ENCODE data around the gene BRIP1.

DNA sequence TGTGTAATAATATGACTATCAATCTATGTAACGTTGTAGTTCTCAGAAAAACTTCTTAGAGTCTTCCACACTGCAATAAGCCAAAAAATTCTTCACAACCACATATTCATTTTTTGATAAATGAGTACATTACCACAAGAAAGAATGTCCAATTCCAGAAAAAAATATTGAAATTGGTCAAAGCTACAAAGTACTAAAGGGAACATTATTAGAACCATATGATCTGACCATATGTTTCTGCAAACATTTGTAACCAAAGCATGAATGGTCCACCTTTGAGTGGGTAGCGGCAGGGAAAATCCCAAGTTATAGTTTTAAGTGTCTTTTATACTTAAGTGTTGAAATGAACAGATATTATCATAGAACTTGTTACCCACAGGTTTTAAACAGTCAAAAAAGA is 200.6 kb downstream of the BRIP1 start:
- TF ChIP-seq CTCF (IDR thresholded peaks at IDR 0.05), result no peak
- TF ChIP-seq ESRRA (CRISPR knock-in tag; IDR thresholded peaks at IDR 0.05; ENCODE audit: borderline replicate concordance), result no peak
- TF ChIP-seq ZBTB43 (CRISPR knock-in tag; IDR thresholded peaks at IDR 0.05), result no peak
- TF ChIP-seq NFE2L1 (CRISPR knock-in tag; IDR thresholded peaks at IDR 0.05), result no peak
- TF ChIP-seq NR1H2 (CRISPR knock-in tag; IDR thresholded peaks at IDR 0.05), result no peak
- no peak for TF ChIP-seq ZNF396 (CRISPR knock-in tag; IDR thresholded peaks at IDR 0.05; ENCODE audit: borderline replicate concordance)
- TF ChIP-seq NR2C2 (CRISPR knock-in tag; IDR thresholded peaks at IDR 0.05), result no peak
- no peak for TF ChIP-seq ARID4B (CRISPR knock-in tag; IDR thresholded peaks at IDR 0.05; ENCODE audit: borderline replicate concordance)
